ENCODE results near the gene SPOCK1. TPM values are rescaled to one million over a fixed set of nuclear protein-coding genes. Genes with fewer than 3 reads are reported as not detected.
A peak's percentile ranks its signal among the peaks of the same experiment; 100 is the strongest.

The SPOCK1 gene
- total and polyA plus RNA-seq, 4 donors = 31.8 to 217 (median 132) TPM

GRCh38 chr5:137113161-137113560 lies 386.0 kb downstream of the SPOCK1 start:
- H3K4me3 ChIP-seq (ENCODE audit: low read depth, low read length) = no peak overlapping the region
- peak in 1 of 6 donors; percentile 34 for DNase-seq (ENCODE audit: low read depth in 4 of 6, low spot score in 6 of 6)
- H3K9me3 ChIP-seq (ENCODE audit: control insufficient read depth, insufficient read depth, low read length) = no peaks in the 10 kb centered on the region
- no peaks in the 10 kb centered on the region for H3K36me3 ChIP-seq (ENCODE audit: control insufficient read depth, insufficient read depth, low read length)
- H3K27ac ChIP-seq (ENCODE audit: low read depth, low read length) = no peak overlapping the region
- 81% methylated on average over 6 of the region's 7 CpGs for WGBS (ENCODE audit: insufficient coverage)
- H3K27me3 ChIP-seq (ENCODE audit: control insufficient read depth, insufficient read depth, low read length) = no peaks in the 10 kb centered on the region
- no peaks in the 10 kb centered on the region for H3K4me1 ChIP-seq (ENCODE audit: control insufficient read depth, insufficient read depth, low read length)

GRCh38 chr5:137105351-137106035 lies 393.6 kb downstream of the SPOCK1 start:
- no peak overlapping the region for H3K27ac ChIP-seq (ENCODE audit: low read depth, low read length)
- peaks cover 10% of the 10 kb centered on the region for H3K4me1 ChIP-seq (ENCODE audit: control insufficient read depth, insufficient read depth, low read length)
- H3K36me3 ChIP-seq (ENCODE audit: control insufficient read depth, insufficient read depth, low read length) = no peaks in the 10 kb centered on the region
- peak in 2 of 6 donors; percentile 41 to 88 for DNase-seq (ENCODE audit: low read depth in 4 of 6, low spot score in 6 of 6)
- WGBS (ENCODE audit: insufficient coverage) = 42% methylated on average over 4 of the region's 11 CpGs
- no peaks in the 10 kb centered on the region for H3K27me3 ChIP-seq (ENCODE audit: control insufficient read depth, insufficient read depth, low read length)
- no peaks in the 10 kb centered on the region for H3K9me3 ChIP-seq (ENCODE audit: control insufficient read depth, insufficient read depth, low read length)
- H3K4me3 ChIP-seq (ENCODE audit: low read depth, low read length) = no peak overlapping the region

DNA sequence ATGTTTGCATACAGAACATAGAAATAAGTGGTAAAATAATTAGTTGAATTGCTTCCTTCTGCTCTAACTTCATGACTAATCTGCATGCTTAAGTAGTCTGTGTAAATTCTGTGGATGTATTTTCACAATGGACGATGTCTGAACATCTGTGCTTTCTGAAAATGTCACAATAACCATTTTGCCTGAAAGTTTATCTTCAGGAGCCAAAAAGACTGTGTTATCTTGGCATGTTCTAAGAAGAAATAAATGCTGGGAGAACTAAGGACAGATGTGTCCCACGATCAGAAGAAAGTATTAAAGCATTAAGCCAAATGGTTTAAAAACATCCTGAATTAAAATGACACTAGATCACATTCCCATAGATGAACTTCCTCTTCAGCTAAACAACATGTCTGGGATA lies 397.6 kb downstream of the SPOCK1 start:
- Histone ChIP-seq H3K27me3 (ENCODE audit: control insufficient read depth, insufficient read depth, low read length) (no peaks in the 10 kb centered on the region), H3K4me1 (ENCODE audit: control insufficient read depth, insufficient read depth, low read length) (peaks cover 10% of the 10 kb centered on the region), H3K4me3 (ENCODE audit: low read depth, low read length) (no peak overlapping the region), H3K36me3 (ENCODE audit: control insufficient read depth, insufficient read depth, low read length) (no peaks in the 10 kb centered on the region), H3K27ac (ENCODE audit: low read depth, low read length) (no peak overlapping the region), H3K9me3 (ENCODE audit: control insufficient read depth, insufficient read depth, low read length) (no peaks in the 10 kb centered on the region)
- no CpG with 5 or more reads among the region's 2 CpGs for WGBS (ENCODE audit: insufficient coverage)
- no peak for DNase-seq (ENCODE audit: low read depth in 4 of 6, low spot score in 6 of 6)

DNA sequence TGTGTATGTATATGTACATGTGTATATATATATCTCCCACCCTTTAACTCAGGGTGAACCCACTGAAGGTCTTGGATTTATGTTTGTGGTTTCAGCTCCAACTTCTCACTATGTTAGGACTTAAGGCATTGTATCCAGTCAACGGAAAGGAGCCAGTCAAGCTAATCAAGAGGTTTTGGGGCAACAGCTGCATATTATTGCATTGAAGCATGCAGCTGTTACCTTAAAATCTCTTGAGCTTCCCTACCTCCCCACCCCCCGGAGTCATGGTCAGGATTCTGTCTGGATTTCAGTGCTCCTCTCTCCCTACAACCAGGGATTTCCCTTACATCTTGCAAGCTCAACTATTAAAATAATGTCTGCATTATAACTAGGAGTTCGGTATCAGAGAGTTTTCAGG lies 399.5 kb downstream of the SPOCK1 start:
- WGBS (ENCODE audit: insufficient coverage) = 63% methylated on average over 1 of the region's 3 CpGs
- Histone ChIP-seq H3K9me3 (ENCODE audit: control insufficient read depth, insufficient read depth, low read length) (no peaks in the 10 kb centered on the region), H3K27ac (ENCODE audit: low read depth, low read length) (no peak overlapping the region), H3K4me3 (ENCODE audit: low read depth, low read length) (no peak overlapping the region), H3K4me1 (ENCODE audit: control insufficient read depth, insufficient read depth, low read length) (no peaks in the 10 kb centered on the region), H3K27me3 (ENCODE audit: control insufficient read depth, insufficient read depth, low read length) (no peaks in the 10 kb centered on the region), H3K36me3 (ENCODE audit: control insufficient read depth, insufficient read depth, low read length) (no peaks in the 10 kb centered on the region)
- no peak for DNase-seq (ENCODE audit: low read depth in 4 of 6, low spot score in 6 of 6)

DNA sequence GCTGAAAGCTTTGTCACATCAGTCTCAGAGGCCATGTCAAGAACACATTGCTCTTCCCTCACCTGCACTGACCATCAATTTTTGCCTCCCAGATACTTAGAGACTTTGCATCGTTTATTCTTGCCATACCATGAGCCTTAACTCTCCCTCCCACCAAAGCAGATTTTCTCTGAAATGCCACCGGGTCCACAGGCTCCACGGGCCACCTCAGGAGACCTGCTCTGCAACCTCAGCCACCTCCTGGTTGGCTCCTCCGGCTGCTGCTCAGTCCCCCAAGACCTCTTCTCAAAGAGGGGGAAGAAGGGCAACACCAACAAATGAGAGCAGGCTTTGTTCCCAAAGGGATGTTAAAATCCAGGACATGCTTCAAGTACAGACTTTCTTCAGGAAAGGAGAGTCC lies 400.5 kb downstream of the SPOCK1 start:
- Histone ChIP-seq H3K36me3 (ENCODE audit: control insufficient read depth, insufficient read depth, low read length) (no peaks in the 10 kb centered on the region), H3K27me3 (ENCODE audit: control insufficient read depth, insufficient read depth, low read length) (no peaks in the 10 kb centered on the region), H3K4me3 (ENCODE audit: low read depth, low read length) (no peak overlapping the region), H3K27ac (ENCODE audit: low read depth, low read length) (no peak overlapping the region), H3K4me1 (ENCODE audit: control insufficient read depth, insufficient read depth, low read length) (no peaks in the 10 kb centered on the region), H3K9me3 (ENCODE audit: control insufficient read depth, insufficient read depth, low read length) (no peaks in the 10 kb centered on the region)
- WGBS (ENCODE audit: insufficient coverage) = 97% methylated on average over 3 of the region's 4 CpGs
- no peak for DNase-seq (ENCODE audit: low read depth in 4 of 6, low spot score in 6 of 6)

- H3K9me3 ChIP-seq (ENCODE audit: control insufficient read depth, insufficient read depth, low read length) = no peaks in the 10 kb centered on the region
- no peak for DNase-seq (ENCODE audit: low read depth in 4 of 6, low spot score in 6 of 6)
- H3K36me3 ChIP-seq (ENCODE audit: control insufficient read depth, insufficient read depth, low read length) = no peaks in the 10 kb centered on the region
- H3K27me3 ChIP-seq (ENCODE audit: control insufficient read depth, insufficient read depth, low read length) = no peaks in the 10 kb centered on the region
- H3K27ac ChIP-seq (ENCODE audit: low read depth, low read length) = no peak overlapping the region
- no peaks in the 10 kb centered on the region for H3K4me1 ChIP-seq (ENCODE audit: control insufficient read depth, insufficient read depth, low read length)
- no CpG with 5 or more reads among the region's 1 CpG for WGBS (ENCODE audit: insufficient coverage)
- no peak overlapping the region for H3K4me3 ChIP-seq (ENCODE audit: low read depth, low read length)
Observed at GRCh38 chr5:137098238-137098637, 400.9 kb downstream of the SPOCK1 start.

DNA sequence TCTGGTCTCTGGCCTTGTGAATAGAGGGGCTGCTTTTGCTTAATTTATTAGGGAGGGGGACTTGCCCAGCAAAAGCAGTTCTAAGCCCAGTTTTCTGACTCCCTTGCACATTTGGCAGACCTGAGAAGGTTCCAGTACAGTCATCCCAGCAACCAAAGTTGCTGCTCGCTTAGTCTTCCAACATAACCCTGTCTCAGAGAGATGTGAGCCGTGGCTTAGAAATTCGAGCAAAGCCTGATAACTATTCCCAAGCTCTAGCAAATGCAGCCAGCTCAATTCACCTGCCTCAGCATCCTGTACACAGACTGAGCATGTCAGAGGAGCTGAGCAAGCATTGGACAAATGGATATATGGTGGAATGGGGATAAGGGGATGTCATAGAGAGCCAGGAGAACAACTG lies 401.9 kb downstream of the SPOCK1 start:
- no peaks in the 10 kb centered on the region for H3K36me3 ChIP-seq (ENCODE audit: control insufficient read depth, insufficient read depth, low read length)
- no peaks in the 10 kb centered on the region for H3K27me3 ChIP-seq (ENCODE audit: control insufficient read depth, insufficient read depth, low read length)
- H3K4me1 ChIP-seq (ENCODE audit: control insufficient read depth, insufficient read depth, low read length) = peaks cover 1% of the 10 kb centered on the region
- peak in 1 of 6 donors; percentile 72 for DNase-seq (ENCODE audit: low read depth in 4 of 6, low spot score in 6 of 6)
- 55% methylated on average over 3 of the region's 3 CpGs for WGBS (ENCODE audit: insufficient coverage)
- H3K4me3 ChIP-seq (ENCODE audit: low read depth, low read length) = no peak overlapping the region
- H3K9me3 ChIP-seq (ENCODE audit: control insufficient read depth, insufficient read depth, low read length) = no peaks in the 10 kb centered on the region
- no peak overlapping the region for H3K27ac ChIP-seq (ENCODE audit: low read depth, low read length)

- 100% methylated on average over 1 of the region's 6 CpGs for WGBS (ENCODE audit: insufficient coverage)
- Histone ChIP-seq H3K9me3 (ENCODE audit: control insufficient read depth, insufficient read depth, low read length) (no peaks in the 10 kb centered on the region), H3K27ac (ENCODE audit: low read depth, low read length) (no peak overlapping the region), H3K4me1 (ENCODE audit: control insufficient read depth, insufficient read depth, low read length) (peaks cover 3% of the 10 kb centered on the region), H3K36me3 (ENCODE audit: control insufficient read depth, insufficient read depth, low read length) (no peaks in the 10 kb centered on the region), H3K4me3 (ENCODE audit: low read depth, low read length) (no peak overlapping the region), H3K27me3 (ENCODE audit: control insufficient read depth, insufficient read depth, low read length) (no peaks in the 10 kb centered on the region)
- DNase-seq (ENCODE audit: low read depth in 4 of 6, low spot score in 6 of 6) = no peak
Observed at GRCh38 chr5:137096149-137097103, 402.7 kb downstream of the SPOCK1 start.

DNA sequence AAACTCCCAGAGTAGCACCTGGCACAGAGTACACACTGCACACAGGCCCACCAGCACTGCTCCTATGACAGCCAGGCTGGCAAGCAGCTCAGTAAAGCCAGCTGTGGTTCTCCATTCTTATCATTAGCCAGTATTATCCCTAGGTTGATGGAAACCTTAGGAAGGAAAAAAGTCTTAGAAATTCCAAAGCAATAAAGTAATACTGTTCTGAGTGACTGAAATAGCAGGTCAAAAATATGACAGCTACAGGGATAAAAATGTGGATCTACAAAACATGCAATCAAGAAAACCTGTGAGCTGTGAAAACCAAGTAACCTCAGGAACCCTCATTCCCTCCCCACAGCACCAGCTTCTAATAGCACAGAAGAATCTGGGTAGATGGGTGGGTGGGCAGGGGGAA lies 403.5 kb downstream of the SPOCK1 start:
- Histone ChIP-seq H3K9me3 (ENCODE audit: control insufficient read depth, insufficient read depth, low read length) (no peaks in the 10 kb centered on the region), H3K36me3 (ENCODE audit: control insufficient read depth, insufficient read depth, low read length) (no peaks in the 10 kb centered on the region), H3K27ac (ENCODE audit: low read depth, low read length) (no peak overlapping the region), H3K4me1 (ENCODE audit: control insufficient read depth, insufficient read depth, low read length) (peaks cover 3% of the 10 kb centered on the region), H3K4me3 (ENCODE audit: low read depth, low read length) (no peak overlapping the region), H3K27me3 (ENCODE audit: control insufficient read depth, insufficient read depth, low read length) (no peaks in the 10 kb centered on the region)
- DNase-seq (ENCODE audit: low read depth in 4 of 6, low spot score in 6 of 6) = peak in 1 of 6 donors; percentile 39

All from spinal cord (tissue), 10 donors.